Frontal cortex (tissue), 4 donors: ENCODE results near the gene ARHGAP15. TPM values are rescaled to one million over a fixed set of nuclear protein-coding genes. Genes with fewer than 3 reads are reported as not detected.
A peak's percentile ranks its signal among the peaks of the same experiment; 100 is the strongest.

ENCODE experiments used
- DNase-seq, 2 donors: peaks; one replicate each; pipeline ENCODE4 v3.0.0; 2012; ENCODE audit warnings: low spot score in 2 of 2
- FAIRE-seq: peaks from 2 replicates; lab custom pipeline; 2012; peaks lifted over from hg19 to GRCh38; lab: Jason Lieb, UNC
- total RNA-seq: library from RNA; depleted of rRNA; stranded (reverse); fragments of >200 nt; gene quantifications from one replicate; pipeline ENCODE4 v1.2.3, GENCODE V29; 2014
- donor health status: control.
- donor health status: control.
- donor health status: control.

ARHGAP15 gene
- total RNA-seq, 1 donor from 2014 or later: 19.2 TPM

DNA sequence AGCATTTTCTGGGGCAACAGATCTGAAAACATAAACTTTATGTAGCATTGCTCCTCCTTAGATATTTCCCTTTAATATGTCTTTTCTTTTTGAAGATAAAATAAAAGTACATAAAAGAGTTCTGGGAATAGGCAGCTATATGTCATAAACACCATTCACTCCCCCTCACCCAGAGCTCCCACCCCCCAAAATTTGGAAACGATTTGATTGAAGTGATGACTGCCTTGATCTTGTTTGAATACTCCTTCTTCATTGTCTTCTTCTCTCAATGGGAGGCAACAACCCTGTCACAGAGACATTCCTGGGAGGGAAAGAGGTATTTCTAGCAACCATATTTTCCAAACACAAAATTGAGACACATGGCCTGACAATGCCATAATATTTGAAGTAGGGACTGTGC, 369.3 kb downstream of the ARHGAP15 start:
- FAIRE-seq (no peak), DNase-seq (no peak)

DNA sequence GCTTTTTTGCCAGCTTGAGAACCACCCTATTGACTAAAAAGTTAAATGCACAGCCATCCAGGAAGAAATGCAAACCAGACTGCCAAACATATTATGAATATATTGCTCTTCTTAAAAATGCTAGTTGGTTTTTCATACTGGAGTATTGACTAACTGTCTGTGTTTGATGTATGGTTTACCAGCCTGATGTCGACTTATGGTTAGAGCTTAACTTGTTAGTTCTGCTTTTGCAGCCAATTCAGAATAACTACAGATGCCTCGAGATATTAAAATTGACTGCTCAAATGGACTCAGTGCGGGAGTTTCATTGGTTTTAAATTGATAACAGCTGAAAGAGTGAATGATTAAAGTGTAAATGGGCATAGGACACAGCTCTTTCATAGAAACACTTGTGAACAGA, 369.8 kb downstream of the ARHGAP15 start:
- FAIRE-seq: no peak
- no peak for DNase-seq

DNA sequence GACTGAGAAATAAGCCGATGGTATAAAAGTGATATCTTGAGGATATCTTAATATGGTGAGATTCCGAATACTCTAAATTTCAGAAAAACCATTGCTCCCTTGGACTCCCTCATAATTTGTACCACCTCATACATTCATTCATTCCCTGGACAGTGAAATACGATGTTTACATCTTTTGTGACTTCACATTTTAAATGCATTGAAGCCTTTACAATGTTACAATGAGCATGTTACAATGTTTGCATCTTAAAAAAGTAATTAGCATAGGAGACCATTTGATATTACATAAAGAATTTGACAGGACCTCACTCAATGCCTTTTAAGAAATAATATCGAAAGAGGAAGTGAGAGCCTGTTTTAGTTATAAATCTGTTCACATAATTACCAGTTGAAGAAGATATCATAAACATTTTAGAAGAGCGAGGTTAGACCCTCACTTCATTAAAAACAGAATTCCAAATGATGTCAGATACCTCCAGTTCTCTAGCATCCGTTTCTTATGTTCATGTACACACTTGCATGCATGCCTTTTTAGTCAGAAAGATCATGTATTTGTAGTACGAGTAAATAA, 372.0 kb downstream of the ARHGAP15 start:
- FAIRE-seq (no peak), DNase-seq (no peak)

DNA sequence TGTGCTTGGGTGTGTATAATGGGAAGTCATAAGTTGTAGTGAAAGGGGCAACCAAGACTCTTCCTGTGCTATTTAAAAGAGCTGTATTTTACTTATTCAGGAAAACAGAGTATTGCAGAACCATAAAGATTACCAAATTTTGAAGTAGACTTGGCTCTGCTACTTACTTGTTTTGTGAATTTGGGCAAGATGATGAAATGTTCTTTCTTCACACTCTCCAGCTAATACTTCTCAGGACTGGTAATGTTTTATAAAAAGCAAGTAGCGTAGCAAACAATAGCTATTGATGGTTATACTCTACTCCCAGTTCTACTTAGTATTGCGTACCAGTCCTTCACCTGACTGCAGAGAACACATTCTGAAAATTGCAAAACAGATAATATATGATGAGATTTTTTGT, 374.1 kb downstream of the ARHGAP15 start:
- DNase-seq: no peak
- FAIRE-seq: no peak

DNA sequence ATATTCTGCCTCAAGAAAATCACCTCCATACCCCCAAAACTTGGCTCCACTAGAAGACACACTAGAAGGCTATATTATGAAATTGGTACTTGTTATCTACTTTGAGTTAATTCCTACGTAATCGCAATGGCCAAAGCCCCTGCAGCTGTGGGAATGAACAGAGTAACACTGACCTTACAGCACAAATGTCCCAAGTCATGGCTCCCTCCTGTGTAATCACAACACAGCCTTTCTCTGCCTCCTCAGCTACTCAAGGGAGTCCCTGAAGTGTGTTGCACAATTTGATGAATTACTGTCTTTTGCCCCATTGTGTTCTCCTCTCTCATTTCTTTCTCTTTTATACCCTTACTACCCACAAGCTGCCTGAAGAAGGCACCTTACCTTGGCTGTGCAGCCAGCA, 375.2 kb downstream of the ARHGAP15 start:
- no peak for FAIRE-seq
- no peak for DNase-seq

DNA sequence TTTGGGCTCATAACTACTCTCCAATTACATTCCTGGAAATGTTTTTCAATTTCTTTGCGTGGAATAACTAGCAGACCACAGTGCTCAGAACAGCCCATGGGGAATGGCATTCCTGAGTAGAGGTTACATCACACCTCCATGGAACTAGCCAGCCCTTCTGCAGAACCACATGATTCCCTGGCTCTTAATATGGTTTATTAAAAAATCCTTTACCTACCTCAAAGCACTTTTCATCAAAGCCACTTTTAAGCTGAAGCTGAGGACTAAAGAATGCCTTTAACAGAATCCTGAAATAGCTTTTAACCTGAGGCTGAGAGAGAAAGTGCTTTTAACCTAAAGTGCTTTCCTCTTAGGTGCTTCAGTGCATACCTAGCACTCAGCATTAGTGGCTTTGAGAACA, 376.3 kb downstream of the ARHGAP15 start:
- DNase-seq: no peak
- no peak for FAIRE-seq

DNA sequence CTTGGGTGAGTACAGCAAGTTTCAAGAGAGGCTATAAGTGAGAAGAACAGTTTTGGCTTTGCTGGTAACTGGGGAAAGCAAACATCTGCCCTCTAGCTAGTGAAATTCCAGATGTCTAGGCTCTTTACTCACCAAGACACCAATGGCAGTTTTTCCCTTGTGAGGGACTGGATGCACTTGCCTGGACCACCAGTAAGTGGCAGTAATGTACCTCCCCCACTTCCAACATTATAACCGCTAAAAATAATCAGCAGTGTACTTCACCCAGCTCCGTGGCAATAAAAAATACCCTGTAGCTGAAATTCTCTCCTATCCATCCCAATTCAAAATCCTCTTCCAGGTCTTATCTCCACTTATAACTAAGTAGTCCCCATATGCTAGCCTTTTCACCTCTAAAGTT, 383.9 kb downstream of the ARHGAP15 start:
- DNase-seq: peak in 1 of 2 donors; percentile 16
- FAIRE-seq: peak; percentile 19

DNA sequence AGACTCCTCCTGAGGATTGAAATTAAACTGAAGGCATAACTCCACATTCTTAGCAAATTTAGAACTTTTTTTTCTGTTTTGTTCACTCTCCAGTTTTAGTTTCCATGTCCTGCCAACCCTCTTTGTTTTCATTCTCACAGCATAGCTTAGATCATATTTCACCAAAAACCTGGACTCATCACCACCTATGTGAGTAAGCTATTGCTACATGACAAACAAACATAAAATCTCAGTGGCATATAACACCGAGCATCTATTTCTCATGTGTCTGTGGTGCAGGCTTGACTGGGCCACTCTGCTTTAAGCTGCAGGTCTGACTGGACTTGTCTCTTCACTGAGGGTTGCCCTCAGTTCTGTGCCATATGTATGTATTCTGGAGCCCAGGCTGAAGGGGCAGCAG, 385.2 kb downstream of the ARHGAP15 start:
- DNase-seq: no peak
- no peak for FAIRE-seq

DNA sequence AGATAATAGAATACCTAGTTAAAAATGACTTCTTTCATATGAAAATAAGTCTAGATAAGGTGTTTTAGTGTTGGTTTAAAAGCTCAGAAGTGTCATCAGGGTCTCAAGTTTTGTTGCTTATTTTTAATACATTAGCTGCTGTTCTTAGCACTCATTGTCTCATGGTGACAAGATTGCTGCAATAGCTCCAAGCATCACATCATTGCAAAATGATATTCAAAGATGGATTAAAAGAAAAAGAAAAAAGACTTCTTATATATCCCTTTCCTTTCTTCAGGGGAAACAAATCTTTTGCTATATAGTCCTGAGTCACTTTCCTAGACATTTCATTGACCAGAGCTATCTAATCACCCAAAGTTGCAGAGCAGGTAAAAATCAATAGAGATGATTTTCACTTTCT, 386.1 kb downstream of the ARHGAP15 start:
- FAIRE-seq: no peak

DNA sequence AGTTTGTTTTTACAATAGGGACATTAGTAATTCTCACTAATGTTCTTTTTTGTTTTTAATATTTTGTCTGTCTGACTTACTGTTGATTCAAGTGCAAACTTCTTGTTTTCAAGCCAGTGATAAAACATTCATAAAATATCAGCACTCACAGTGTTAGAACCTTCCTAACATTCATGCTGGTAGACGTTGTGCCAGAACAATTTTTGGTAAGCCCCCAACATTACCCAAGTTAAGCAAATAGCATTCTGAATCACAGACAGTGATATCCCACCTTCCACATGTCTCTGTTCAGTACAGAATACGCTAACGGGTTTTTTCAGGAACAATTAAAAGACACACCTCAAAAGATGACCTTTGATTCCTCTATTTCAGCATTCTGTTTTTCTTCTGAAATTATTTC, 390.3 kb downstream of the ARHGAP15 start:
- DNase-seq (no peak), FAIRE-seq (no peak)

More for the DNA sequence above, 386.1 kb downstream of the ARHGAP15 start:
- DNase-seq: no peak

DNA sequence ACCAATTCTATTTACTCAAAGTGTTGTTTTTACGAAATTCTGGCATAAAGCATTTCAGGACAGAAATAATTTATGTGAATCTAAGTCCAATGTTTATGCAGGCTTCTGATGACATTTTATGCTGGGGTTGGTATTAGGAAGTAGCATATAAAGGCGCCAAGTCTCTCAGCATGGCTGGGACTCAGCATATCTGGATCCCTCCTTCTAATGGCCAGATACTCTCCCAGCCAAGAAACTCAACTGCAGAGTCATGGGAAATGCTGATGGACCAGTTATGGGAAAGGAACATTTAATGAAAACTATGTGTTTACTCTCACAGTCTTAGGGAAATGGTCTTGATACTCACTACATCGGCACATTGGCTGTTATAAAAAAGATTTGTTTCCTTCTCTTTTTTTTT, 392.2 kb downstream of the ARHGAP15 start:
- FAIRE-seq (no peak), DNase-seq (no peak)

DNA sequence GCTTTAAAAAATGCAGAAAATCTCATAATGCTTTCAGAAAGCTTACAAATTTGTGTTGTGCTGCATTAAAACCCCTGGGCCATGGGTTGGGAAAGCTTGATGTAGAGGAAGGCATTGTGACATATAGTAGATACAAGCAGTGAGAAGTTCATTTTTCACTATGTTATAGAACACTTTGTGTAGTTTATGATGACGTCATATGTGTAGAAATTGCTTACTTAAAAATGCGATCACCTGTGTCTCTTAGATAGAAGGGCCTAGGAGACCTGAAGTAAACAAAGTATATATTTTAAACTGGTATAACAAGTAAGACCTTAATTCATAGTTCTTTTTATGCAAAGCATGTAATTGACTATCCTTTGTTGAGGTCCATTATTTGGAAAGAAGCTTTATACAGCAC, 393.5 kb downstream of the ARHGAP15 start:
- DNase-seq (no peak), FAIRE-seq (no peak)

DNA sequence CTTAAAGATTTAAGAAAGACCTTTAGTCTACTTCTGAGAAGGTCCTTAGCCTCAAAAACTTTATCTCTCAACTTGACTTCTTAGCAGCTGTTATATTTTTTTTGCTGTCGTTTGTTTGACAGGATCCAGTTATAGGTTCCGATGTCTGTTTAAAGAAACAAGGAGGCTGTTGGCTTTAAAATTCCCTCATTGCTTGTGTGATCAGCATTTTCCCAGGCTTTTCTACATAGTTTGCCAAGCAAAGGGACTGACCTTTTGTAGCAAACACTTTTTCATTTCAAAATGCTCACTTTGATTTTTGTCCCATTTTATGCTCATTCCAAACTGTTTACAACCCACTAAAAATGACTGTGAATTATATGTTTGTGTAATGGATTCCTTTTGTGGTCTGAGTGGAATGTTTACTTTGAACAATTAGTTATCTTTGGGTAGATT, 394.9 kb downstream of the ARHGAP15 start:
- FAIRE-seq (no peak), DNase-seq (no peak)

DNA sequence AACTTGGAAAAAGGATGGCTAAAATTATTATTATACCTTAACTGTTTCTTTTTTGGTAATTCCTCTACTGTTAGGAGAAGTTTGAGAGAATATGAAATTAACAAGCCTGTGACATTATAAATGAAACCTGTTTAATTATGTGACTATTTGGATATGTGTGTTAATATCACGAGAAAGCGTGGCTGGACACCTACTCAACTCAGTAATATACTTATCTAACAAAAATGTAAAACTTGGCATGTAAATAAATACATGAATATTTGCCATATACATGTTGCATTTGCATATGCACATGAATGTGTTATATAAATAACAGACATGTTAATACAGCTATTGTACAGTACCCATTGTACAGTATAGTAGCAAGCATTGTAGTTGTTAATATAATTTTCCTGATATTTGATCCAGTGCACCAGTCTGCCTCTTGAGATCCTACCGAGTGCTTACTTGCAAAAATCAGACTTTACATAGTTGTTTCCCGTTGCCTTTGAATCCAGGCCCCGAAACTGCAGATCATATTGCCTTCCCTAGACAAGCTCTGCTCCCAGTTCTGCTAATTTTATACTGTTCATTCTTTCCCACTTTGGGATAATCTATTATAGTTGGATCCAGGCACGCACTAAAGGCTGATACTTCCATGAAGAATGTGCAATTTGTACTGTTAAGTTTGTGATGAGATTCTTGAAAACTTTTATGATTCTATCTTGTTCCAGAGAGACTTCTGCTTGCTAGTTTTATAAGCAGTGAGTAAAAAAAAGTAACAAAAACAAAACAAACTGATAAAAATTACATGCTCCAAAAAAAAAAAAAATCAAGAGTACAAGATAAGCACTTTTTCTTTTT, 395.6 kb downstream of the ARHGAP15 start:
- FAIRE-seq (no peak), DNase-seq (no peak)

DNA sequence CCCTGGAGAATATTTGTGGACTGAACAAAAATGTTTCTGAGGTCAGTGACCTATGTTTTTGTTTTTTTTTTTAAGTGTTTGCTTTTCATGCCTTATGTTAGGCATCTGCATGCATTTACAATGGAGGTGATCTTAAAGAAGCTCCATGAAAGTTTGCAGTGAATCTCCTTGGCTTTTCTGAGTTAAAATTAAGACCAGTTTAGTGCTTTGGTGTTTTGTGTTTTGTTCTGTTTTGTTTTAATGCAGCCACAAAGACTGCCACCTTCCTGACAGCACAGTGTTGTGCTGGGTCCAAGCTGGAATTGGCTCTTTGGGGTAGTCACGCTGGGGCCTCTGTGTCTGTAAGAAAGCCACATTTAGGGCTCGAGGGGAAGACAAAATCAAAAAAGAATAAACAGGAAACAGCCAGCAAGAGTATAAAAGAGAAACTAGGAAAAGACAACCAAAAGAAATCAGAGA, 396.2 kb downstream of the ARHGAP15 start:
- no peak for DNase-seq

DNA sequence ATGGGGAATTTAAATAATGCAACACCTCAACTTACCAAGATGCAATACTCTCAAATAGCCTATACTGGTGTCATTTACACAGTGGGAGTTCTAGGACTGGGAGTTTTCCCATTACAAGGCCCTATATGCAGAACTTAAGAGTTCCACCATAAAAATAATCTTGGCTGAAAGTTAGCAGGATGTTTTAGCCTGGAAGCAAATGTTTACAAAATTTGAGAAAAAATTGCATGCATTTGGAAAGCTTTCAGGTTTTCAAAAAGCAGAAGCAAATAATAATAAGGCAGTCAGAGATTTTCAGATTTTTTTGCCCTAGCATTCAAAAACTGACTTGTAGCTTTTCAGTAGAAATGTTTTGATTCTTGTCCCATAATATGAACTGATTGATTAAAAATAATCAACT, 397.3 kb downstream of the ARHGAP15 start:
- no peak for FAIRE-seq
- DNase-seq: no peak

More for the DNA sequence above, 396.2 kb downstream of the ARHGAP15 start:
- no peak for FAIRE-seq

DNA sequence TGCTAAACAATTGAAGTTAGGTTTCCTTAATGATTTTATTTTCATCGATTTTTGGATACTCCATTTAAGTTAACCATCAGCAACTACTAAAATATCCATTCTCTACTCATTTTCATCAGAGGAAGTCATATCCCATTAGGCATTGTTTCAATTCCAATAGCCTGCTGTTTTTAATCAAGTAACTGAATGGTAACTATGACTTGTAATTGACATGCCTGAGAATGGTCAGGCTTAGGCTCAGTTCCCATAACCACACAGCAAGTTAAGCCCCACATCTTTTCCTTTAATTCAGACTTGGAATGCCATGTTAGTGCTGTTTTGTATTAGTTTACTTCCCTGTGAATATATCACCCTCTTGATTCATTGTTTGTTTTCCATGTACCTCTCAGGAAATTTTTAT, 398.8 kb downstream of the ARHGAP15 start:
- DNase-seq (no peak), FAIRE-seq (no peak)

DNA sequence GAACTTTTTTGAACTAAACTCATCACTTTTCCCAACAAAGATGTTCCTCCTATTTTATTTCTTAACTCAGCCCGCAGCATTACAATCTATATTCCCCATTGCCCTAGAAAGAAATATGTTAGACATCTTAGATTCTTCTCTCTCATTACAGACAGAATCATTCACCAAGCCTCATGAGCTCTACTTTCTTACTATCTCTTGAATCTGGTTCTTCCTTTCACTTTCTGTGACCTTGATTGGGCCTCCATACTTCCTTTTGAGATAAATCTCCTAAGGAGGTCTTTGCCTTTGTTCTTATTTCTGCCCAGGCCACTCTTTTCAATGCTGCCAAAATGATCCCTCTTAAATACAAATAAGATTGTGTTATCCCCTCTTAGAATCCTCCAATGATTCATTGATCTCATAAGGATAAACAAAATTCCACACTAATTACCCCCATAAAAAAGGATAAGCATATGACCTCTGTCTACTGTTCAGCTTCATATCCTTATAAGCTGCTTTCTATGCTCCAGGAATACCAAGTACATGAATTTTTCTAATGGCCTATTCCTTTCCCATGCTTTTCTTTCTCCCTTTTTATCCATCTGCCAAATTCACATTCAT, 400.0 kb downstream of the ARHGAP15 start:
- DNase-seq: no peak
- no peak for FAIRE-seq

DNA sequence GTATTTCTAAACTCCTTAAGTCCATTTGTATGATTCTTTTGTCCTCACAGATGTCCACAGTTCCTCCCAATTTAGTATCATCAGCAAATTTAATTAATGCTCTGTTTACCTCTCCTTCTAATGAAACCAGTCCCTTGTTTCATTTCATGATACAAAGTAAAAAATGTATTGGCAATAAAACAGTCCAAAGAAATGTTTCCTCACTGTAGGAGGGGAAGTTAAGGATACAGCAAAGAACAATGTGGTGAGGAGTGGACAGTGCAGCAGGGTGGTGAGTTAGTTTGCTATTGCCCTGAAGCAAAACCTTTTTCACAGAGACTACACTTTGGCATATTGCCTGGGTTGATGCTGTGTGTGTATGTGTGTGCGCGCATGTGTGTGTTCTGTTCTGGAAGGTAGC, 401.5 kb downstream of the ARHGAP15 start:
- FAIRE-seq (no peak), DNase-seq (no peak)

DNA sequence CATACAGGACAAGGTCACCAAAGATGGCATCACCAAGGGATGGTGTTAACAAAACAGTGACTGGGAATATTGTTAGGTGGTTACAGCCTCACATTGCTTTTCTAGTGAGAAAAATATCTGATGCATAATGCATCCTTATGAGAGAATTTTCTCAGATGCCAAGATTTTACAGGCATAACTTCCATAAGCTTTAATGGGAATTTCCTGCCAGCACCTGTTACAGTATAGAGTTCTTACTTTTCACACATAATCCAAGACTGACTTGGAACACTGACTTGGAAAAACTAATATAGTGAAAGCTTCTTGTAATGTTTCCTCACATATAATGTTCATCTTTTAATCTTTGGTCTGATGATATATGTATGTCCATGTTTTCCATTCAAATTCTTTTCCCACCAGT, 402.8 kb downstream of the ARHGAP15 start:
- DNase-seq: no peak
- FAIRE-seq: no peak

DNA sequence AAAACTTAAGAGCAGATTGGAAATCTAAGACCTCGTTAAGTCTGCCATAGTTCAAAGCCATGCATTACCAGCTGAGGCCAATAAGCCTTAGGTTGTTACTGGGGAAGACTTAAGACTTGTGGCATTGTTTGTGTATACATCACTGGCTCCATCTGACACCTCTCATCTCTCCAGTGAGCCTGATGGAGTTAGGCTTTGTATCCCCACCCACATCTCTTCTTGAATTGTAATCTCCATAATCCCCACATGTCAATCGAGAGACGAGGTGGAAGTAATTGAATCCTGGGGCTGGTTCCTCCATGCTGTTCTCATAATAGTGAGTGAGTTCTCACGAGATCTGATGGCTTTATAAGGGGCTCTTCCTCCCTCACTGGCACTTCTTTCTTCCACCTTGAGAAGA, 404.6 kb downstream of the ARHGAP15 start:
- DNase-seq: no peak
- no peak for FAIRE-seq
